ENCODE data around the gene CFAP70.
"Not testable (repeated sequence)": the region's sequence is repeated elsewhere in the genome, so short reads cannot be mapped to it uniquely, and the experiment has no call there.

CFAP70 gene

GRCh38 chr10:73338801-73339368 lies 19.8 kb downstream of the CFAP70 start:
- DNase-seq = no peak

- DNase-seq = no peak
Observed at GRCh38 chr10:73333202-73333601, 25.5 kb downstream of the CFAP70 start.

GRCh38 chr10:73332379-73332778 lies 26.3 kb downstream of the CFAP70 start:
- no peak for DNase-seq

GRCh38 chr10:73328523-73328922 lies 30.1 kb downstream of the CFAP70 start:
- DNase-seq = not testable (repeated sequence)

- DNase-seq = not testable (repeated sequence)
Observed at GRCh38 chr10:73325290-73325689, 33.4 kb downstream of the CFAP70 start.

- DNase-seq = not testable (repeated sequence)
Observed at GRCh38 chr10:73323582-73323981, 35.1 kb downstream of the CFAP70 start.

GRCh38 chr10:73310475-73310874 lies 48.2 kb downstream of the CFAP70 start:
- no peak for DNase-seq

GRCh38 chr10:73307203-73307800 lies 51.4 kb downstream of the CFAP70 start:
- no peak for DNase-seq

GRCh38 chr10:73306171-73306708 lies 52.4 kb downstream of the CFAP70 start:
- no peak for DNase-seq

- no peak for DNase-seq
Observed at GRCh38 chr10:73296946-73297345, 61.7 kb downstream of the CFAP70 start.

GRCh38 chr10:73293461-73293860 lies 65.2 kb downstream of the CFAP70 start:
- no peak for DNase-seq

GRCh38 chr10:73289958-73290357 lies 68.7 kb downstream of the CFAP70 start:
- DNase-seq = no peak

- peak; percentile 5 to 15 for DNase-seq
Observed at GRCh38 chr10:73287441-73287840, 71.2 kb downstream of the CFAP70 start.

GRCh38 chr10:73281097-73281496 lies 77.6 kb downstream of the CFAP70 start:
- no peak for DNase-seq

GRCh38 chr10:73264423-73264822 lies 94.2 kb downstream of the CFAP70 start:
- DNase-seq = no peak

GRCh38 chr10:73263693-73264347 lies 94.8 kb downstream of the CFAP70 start:
- peak; percentile 50 to 51 for DNase-seq

- no peak for DNase-seq
Observed at GRCh38 chr10:73262880-73263555, 95.6 kb downstream of the CFAP70 start.

- no peak for DNase-seq
Observed at GRCh38 chr10:73262105-73262730, 96.4 kb downstream of the CFAP70 start.

GRCh38 chr10:73261362-73261995 lies 97.2 kb downstream of the CFAP70 start:
- no peak for DNase-seq

GRCh38 chr10:73258612-73259011 lies 100.1 kb downstream of the CFAP70 start:
- not testable (repeated sequence) for DNase-seq

- DNase-seq = peak in 1 of 2 experiments; percentile 20
Observed at GRCh38 chr10:73253225-73253555, 105.5 kb downstream of the CFAP70 start.

GRCh38 chr10:73252445-73253224 lies 106.0 kb downstream of the CFAP70 start, which contains the start of gene MRPS16:
Gene MRPS16 (minus strand): TSS chr10:73252644. CDS start chr10:73252482, 162 bp downstream.
- DNase-seq = peak; percentile 95 to 96
